KG1 (cell line): Measurements from ENCODE around the gene HJV.

Source experiments
- DNase-seq: peaks from one replicate; lab custom pipeline; 2025; lab: John Stamatoyannopoulos, UW

Gene HJV

DNA sequence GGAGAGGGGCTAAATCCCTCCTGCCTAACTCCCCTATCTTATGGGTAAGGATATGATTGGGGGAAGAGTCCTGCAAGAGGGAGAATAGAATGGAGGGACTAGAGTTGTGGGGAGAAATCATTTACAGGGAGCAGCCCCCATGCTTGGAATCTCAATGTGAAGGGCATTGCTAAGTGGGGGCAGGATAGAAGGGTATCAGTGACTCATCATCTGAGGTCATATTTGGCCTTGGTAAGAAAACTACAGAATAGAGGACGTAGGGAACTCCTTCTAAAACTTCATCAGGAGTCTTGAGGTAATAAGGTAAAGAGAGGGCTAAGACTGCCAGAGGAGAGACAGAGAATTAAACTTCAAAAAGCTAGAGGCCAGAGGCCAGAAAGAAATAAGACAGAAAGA lies 487 bp downstream of the HJV start:
- DNase-seq: no peak

DNA sequence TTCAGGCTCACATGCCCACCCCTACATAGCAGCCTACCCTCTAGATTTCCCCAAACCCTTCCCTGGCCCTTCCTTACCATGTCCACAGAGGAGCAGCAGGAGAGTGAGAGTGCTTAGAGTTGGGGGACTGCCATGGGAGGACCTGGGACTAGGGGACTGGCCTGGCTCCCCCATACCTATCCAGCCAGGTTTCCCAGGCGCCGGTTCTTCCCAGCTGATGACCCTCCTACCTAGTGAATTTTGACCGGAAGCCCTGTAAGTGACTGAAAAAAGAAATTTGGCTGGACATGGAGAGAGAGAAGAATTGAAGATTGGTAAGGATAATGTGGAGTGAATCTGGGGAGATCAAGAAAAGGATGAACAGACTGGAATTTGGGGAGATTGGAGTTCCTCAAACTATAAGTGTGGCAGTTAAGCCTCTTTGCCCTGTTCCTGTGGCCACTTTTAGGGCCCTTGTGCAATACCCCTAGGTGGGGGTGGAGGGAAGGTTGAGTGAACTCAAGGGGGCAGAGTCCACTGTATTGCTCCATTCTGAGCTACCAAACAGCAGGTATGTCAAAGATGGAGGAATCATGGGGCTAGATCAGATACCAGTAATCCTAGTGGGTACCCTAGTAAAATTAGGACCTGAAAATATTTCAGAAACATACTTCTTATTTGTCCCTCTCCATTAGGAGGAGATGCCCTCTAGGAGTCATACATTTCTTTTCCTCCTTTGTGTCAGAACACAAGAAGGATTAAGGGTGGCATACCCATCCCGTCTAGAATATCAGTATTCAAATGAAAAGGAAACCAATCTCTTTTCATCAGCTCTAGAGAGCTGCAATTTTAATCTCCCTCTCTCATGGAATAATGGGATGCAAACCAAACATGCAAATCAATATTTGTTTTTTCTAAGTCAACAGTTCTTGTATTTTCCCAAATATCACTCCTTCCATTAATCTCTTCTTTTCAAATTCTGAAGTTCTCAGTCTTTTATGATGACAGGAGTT lies 1.2 kb downstream of the HJV start:
- DNase-seq: no peak

DNA sequence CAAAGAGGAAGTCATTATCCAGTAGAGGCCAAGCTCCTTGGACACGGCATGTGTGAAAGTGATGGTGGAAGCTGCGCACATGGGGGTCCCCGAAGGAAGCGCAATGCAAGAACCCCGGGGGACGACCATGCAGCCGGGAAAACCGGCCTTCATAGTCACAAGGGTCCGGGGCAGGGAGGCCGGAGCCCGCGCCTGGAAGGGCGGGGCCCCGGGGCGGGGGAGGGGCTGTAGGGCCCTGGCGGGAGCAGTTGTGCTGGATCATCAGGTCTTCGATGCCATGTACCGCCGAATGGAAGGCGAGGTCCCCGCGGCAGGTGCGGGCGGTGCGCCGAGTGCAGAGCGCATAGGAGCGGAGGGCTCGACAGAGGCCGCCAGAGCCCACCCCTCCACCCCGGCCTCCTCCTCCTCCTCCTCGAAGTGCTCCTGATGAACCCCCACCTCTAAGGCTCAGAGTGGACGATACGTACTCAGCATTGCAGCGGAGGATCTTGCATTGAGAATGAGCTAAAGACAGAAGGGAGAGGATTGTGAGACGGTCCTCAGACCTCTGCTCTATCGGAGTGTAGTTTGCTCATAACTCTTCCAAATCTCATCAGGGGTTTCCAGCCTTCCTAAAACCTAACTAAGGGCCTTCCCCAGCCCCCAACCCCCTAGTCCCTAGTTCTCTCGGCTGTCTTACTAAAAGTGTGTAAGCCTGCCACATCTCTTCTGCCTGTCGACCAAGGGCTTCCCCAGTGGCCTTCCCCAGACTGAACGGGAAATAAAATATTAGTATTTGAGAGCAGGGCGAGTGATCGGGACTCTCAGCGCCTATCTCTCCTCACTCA lies 2.1 kb downstream of the HJV start:
- DNase-seq: no peak

DNA sequence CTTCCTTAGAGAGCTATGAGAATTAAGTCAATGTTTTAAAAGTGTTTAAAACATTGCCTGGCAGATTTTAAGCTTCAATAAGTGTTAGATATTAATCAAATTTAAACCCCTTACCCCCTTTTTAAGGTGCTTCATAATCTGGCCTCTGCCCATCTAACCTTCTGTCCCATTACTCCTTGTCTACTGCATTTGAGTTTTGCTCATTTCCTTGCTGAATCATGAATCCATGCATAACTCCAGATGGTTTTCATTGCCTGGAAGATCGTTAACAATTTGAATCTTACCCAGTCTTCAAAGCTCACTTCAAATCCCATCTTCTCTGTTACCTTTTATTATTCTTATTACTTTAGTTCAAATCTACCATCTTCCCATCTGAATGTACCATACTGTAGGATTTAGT lies 4.6 kb downstream of the HJV start:
- DNase-seq: no peak

DNA sequence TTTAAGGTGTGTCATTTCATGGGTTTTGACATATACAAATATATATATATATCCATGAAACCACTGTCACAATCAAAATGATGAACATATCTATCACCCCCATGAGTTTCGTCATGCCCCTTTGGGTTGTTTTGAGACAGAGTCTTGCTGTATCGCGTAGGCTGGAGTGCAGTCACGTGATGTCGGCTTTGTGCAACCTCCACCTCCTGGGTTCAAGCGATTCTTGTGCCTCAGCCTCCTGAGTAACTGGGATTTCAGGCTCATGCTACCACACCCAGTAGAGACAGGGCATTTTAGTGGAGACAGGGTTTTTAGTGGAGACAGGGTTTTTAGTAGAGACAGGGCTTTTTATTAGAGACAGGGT lies 8.0 kb downstream of the HJV start:
- no peak for DNase-seq

DNA sequence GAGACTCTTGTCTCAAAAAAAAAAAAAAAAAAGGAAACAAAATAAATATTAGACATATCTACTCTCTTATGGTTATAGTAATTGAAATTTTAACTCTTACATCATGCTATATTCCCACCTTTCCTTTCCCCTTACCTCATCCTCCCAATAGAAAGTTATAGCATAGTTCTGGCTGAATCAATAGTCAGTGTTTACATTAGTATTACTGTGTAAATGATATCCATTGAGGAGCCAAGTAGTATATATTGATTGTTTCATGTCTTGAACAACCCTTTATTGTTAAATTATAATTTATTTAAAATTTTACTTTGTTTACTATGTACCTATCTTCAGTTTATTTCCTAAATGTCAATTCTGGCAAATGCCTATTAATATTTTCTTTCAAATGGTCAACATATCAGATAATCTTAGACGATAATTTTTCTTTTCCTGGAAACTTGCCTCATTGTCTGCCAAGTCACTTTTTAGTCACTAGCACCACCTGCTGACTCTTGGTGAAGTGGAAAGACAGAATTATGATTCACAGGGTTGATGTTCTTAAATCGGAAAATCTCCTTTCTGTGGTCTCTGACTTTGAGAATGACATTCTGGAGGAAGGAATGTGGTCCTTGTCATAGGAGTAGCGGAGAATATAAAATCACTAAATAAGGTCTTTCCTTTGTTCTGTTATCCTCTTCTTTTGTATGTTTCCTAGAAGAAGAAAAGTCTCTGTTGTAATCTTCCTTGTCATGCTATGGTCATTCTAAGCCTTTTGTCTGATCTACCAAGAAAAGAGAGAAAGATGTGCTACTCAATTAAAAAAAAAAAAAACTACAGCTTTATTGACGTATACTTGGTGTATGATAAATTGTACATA lies 8.6 kb downstream of the HJV start:
- DNase-seq: peak; percentile 72

DNA sequence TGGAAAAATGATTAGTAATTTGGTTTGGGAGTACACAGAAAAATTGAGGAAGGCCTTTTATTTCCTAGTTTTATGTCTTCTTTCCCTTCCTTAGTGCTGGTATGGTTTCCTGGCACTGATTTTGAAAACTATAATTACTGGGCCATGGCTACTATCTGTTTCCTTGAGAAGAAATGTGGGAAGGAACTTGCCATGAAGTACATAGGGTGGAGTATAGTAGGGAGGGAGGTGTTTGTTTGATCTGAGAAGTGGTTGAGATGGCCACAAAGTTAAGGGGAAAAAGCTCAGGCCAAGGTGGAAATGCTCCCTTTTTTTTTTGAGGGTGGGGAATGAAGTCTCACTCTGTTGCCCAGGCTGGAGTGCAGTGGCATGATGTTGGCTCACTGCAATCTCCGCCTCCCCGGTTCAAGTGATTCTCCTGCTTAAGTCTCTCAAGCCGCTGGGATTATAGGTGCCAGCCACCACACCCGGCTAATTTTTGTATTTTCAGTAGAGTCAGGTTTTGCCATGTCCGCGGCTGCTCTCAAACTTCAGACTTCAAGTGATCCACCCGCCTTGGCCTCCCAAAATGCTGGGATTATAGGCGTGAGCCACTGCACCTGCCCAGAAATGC lies 11.3 kb downstream of the HJV start:
- DNase-seq: no peak

DNA sequence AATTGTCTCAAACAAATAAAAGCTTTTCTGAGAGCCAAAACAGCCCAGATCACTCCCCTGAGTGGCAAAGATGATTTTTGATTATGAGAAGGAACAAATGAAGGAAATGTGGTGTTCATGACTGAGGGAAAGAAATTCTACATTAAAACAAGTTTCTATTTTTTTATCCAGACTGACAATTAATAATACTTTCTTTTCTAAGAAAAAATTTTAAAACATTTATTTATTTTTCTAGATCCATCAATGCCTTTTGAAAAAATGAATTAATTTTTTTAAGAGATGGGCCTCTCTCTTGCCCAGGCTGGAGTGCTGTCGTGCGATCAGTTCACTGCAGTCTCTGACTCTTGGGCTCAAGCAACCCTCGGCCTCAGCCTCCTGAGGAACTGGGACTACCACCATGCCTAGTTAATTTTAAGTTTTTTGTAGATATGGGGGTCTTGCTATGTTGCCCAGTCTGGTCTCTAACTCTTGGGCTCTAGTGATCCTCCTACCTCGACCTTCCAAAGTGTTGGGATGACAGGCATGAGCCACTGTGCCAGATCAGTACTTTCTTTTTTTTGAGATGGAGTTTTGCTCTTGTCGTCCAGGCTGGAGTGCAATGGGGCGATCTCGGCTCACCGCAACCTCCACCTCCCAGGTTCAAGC lies 13.9 kb downstream of the HJV start:
- DNase-seq: no peak

DNA sequence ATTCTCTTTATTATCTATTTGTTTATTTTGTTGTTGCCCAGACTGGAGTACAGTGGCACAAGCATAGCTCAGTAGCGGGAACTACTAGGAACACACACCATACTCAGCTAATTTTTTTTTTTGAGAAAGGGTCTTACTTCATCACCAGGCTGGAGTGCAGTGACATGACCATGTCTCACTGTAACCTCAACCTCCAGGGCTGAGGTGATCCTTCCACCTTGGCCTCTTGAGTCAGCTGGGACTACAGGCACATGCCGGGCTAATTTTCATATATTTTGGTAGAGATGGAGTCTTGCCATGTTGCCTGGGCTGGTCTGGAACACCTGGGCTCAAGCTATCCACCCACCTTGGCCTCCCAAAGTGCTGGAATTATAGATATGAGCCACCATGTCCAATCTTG lies 19.8 kb downstream of the HJV start:
- no peak for DNase-seq

DNA sequence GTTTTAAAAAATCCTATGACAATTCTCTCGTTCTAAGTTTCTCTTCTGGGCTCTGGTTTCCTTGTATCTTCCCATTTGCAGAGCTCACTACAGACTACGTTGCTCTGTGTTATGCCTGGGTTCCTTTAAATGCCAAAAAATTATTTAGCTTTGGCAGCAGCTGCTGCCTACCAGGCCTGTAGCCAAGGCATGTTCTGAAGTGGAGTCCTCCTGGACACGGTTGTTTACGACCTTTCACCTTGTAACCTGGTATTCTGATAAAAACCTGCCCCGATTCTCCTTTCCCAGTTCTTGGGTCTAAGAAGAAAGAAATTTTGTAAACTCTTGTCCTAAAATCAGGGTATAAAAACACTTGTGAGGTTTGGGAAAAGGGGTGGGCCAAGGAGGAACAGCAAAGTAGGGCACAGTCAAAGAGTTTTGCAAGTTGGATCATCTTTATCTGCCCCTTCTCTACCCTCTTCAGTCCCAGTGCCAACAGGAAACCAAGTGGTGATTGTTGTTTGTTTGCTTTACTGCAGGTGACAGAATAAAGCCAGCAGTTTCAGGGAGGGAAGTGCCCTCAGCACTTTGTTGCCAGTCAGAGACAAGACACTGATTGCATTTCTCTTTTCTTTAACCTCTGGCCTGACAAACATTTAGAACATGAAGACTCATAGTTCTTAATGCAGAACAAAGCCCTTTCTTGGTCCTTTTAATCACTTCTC lies 22.1 kb downstream of the HJV start:
- no peak for DNase-seq

DNA sequence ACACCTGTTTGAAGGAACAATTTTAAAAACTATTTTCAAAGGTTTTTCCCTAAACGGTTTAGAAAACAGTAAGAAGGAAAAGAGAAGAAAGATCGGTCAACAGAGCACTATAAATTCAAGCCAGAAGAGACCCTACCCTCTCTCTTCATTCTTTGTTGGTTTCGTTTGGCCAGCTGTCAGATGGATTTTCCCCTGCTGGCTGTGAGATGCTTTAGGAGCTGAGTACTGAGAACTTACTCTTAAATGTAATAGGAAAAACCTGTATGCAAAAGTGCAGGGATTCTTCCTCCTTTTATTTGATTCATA lies 23.9 kb downstream of the HJV start:
- DNase-seq: no peak

DNA sequence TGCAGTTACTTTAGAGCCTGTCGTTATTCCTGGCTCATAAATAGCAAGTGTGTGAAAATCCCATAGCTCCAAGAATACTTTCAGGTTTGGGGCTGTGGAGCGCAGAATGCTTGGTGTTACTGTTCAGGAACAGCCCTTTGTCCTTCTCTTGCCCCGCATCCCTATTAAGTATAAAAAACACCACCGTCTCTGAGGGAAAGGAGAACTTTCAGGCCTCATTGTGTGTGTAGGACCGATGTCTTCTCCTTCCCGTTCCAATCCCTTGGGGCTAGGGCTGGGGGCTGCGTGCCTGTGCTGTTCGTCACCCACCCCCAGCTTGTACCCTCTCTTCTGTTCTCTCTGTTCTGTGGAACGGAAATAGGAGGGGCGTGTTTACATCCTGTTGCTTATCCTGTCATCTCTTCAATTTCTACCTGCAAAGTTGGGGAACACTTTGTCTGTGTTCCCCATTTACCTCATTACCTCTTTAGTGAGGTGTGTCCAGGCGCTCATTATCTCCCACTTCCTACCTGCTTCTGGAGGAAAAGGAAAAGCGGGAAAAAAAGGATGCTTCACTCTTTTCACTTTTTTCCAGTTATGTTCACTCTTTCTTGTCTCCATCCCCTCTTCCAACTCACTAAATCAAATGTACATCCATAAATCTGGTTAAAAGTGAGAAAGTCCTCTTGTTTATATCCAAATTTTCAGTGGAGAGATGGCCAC lies 24.4 kb downstream of the HJV start:
- no peak for DNase-seq

DNA sequence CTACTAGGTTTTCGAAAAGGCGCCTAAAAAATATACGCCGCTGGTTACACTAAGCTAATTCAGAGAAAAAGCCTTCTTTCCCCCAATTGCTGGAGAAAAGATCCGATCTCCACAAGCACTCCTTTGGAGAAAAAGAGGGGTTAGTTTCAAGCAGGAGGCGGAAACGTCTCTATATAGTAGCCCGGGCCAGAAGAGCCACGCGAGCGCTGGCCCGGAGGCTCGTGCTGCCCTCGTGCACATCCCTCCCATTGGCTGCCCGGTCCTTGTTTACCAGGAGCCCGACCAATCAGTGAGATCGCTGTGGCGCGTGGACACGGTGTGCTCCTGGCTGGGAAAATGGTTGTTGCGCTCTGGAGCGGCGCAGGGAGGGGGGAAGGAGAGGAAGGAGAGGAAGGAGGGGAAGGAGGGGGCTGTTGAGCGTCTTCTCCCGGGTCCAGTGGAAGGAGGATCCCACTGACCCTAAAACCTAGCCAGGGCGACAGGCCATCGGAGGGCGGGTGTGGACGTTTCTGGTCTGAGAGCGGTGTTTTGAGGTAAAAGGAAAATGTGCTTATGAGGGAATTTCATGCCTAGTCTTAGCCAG lies 25.0 kb downstream of the HJV start, which contains the start of gene TXNIP:
TXNIP (minus strand) TSS at position 147 of the 583 bp plus-strand sequence. CDS start 313 bp downstream, outside the sequence.
- peak; percentile 77 for DNase-seq

DNA sequence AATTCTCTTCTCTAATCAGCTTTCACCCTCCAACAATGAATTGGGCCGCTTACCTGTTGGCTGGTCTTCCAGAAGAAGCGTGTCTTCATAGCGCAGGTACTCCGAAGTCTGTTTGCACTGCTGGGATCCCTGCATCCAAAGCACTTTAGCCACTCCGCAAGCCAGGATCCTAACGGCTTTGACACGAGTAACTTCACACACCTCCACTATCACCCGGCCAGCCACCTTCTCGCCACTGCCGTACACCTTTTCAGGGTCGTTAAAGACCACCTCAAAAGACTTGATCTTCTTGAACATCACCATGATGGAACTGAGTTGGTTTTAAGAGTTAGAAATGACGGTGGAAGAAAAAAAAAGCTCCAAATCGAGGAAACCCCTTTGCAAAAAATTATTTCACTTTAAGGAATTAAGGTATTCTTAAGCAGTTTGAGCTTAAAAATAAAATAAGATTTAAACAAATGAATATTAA lies 25.5 kb downstream of the HJV start:
- DNase-seq: no peak

DNA sequence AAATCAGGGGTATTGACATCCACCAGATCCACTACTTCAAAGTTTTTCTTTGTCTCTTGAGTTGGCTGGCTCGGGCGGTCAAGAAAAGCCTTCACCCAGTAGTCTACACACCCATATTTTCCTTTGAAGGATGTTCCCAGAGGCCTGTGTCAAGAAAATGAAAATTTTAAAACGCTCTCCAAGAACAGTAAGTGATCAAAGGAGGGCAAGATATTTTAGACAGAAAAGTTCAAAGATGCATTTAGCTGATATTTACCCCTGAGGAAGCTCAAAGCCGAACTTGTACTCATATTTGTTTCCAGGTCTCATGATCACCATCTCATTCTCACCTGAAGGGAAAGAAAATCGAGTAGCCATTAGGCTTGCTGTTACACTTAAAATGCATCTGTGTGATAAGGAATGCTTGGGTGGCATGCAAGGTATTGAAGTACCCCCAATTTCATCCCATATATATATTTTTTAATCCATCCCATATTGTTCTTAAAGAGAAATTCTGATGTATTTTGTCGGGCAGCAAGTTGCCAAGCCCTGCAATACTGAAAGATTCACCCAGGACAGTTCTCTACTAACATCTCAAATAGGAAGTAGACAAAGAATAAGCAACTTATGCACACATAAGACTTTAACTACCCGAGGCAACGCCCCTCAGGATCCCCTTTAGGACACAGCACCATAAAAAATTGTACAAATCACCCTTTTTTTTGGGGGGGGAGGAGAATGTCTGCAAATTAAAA lies 26.2 kb downstream of the HJV start:
- DNase-seq: no peak

DNA sequence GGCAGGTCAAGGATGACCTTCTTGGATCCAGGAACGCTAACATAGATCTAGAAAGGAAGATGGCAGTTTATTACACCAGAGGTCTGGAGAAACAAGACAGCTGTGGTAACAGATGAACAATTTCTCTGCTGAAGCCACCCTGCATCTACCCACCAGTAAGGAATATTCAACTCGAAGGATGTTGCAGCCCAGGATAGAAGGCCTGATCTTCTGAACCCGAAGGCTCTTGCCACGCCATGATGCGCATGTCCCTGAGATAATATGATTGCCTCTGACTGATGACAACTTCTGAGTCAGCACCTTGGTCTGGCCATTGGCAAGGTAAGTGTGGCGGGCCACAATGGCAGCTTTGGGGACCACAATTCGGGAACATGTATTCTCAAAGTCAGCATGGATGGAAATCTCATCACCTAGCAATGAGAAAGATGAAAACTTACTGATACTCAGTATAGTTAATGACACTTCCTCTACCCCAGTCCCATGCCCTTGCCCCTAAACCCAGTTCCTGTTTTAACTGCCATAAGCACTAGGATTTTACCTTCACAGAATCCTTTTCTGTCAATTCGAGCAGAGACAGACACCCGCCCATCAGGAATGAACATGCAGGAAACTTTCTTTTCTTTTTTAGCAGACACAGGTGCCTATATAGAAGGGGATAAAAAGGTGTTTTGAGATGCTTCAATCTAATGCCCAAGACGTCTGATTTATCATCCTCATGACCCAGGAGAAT lies 27.0 kb downstream of the HJV start:
- DNase-seq: no peak

DNA sequence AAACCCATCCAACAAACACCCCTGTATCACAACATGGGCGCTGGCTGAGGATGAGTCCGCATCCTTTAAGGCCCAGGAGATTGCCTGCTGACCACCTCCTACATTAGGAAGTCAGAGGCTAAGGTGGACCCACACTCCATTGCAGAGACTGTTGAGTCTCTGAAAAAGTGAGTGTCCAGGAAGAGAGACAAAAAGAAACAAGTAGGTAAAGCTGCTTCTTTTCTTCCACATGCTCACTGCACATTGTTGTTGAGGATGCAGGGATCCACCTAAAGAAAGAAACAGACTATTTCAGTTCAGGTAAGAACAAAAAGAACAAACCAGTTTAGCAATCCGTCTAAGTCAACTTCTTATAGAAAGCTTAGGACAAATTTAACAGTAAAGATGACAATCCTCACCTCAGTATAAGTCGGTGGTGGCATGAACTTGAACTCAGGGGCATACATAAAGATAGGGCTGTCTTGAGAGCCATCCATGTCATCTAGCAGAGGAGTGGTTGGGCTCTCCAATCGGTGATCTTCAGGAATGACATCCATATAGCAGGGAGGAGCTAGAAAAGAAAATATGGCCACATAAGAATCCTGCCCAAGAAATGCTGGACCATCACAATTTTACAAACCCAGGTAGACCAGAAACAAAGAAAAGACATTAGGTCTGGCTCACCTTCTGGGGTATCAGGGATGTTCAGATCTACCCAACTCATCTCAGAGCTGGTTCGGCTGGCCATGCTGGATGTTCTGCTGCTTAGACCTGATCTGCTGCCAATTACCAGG lies 27.7 kb downstream of the HJV start:
- DNase-seq: no peak
